ENCODE results near the gene PLPPR2.
"Not testable (repeated sequence)": the region's sequence is repeated elsewhere in the genome, so short reads cannot be mapped to it uniquely, and the experiment has no call there.

PLPPR2 gene

DNA sequence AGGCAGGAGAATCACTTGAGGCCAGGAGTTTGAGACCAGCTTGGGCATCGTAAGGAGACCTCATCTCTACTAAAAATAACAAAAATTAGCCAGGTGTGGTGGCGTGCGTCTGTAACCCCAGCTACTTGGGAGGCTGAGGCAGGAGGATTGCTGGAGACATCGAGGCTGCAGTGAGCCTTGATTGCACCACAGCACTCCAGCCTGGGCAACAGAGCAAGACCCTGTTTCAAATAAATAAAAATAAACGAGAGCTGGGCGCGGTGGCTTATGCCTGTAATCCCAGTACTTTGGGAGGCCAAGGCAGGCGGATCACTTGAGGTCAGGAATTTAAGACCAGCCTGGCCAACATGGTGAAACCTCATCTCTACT lies 15.1 kb upstream of the PLPPR2 start:
- Histone ChIP-seq H3K27ac (ENCODE audit: low read length) (peak overlapping the region; percentile 58), H3K4me3 (ENCODE audit: low read length in 2 of 2) (peak overlapping the region; percentile 35 to 80), H3K4me1 (ENCODE audit: control insufficient read depth, insufficient read depth, low read length) (peaks cover 27% of the 10 kb centered on the region)

DNA sequence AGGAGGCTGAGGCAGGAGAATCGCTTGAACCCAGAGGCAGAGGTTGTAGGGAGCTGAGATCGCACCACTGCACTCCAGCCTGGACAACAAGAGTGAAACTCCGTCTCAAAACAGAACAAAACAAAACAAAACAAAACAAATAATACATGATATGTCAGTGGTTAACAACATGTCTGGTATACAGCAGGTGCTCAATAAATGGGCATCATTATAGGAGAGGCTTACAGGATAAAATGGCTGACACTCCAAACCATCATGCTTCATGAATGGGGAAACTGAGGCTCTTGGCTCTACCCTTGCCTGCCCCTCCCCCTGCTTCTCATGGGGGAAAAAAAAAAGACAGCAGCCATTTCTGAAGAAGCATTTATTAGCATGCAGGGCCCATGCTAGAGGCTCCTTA lies 12.8 kb upstream of the PLPPR2 start:
- Histone ChIP-seq H3K9me3 (ENCODE audit: control insufficient read depth in 2 of 2, low read length in 2 of 2) (no peaks in the 10 kb centered on the region), H3K27me3 (ENCODE audit: control insufficient read depth in 1 of 2, insufficient read depth in 2 of 2, low read length in 2 of 2) (no peaks in the 10 kb centered on the region), H3K4me1 (ENCODE audit: control insufficient read depth, insufficient read depth, low read length) (peaks cover 44% of the 10 kb centered on the region), H3K36me3 (ENCODE audit: control insufficient read depth in 2 of 2, insufficient read depth in 2 of 2, low read length in 2 of 2) (peaks cover 0 to 12% of the 10 kb centered on the region in 2 donors), H3K27ac (ENCODE audit: low read length) (no peak overlapping the region), H3K9ac (ENCODE audit: low read length in 2 of 2) (no peak overlapping the region), H3K4me3 (ENCODE audit: low read length in 2 of 2) (no peak overlapping the region)

More for the DNA sequence above, 15.1 kb upstream of the PLPPR2 start:
- Histone ChIP-seq H3K36me3 (ENCODE audit: control insufficient read depth in 2 of 2, insufficient read depth in 2 of 2, low read length in 2 of 2) (peaks cover 9 to 26% of the 10 kb centered on the region in 2 donors), H3K9ac (ENCODE audit: low read length in 2 of 2) (peak overlapping the region in 1 of 2 donors; percentile 72)
- H3K27me3 ChIP-seq (ENCODE audit: control insufficient read depth in 1 of 2, insufficient read depth in 2 of 2, low read length in 2 of 2); H3K9me3 ChIP-seq (ENCODE audit: control insufficient read depth in 2 of 2, low read length in 2 of 2): not testable (repeated sequence)

- peaks cover 2 to 12% of the 10 kb centered on the region in 2 donors for H3K36me3 ChIP-seq (ENCODE audit: control insufficient read depth in 2 of 2, insufficient read depth in 2 of 2, low read length in 2 of 2)
- peaks cover 30% of the 10 kb centered on the region for H3K4me1 ChIP-seq (ENCODE audit: control insufficient read depth, insufficient read depth, low read length)
- peak overlapping the region; percentile 87 for H3K27ac ChIP-seq (ENCODE audit: low read length)
- no peaks in the 10 kb centered on the region for H3K27me3 ChIP-seq (ENCODE audit: control insufficient read depth in 1 of 2, insufficient read depth in 2 of 2, low read length in 2 of 2)
- peaks cover 0 to 7% of the 10 kb centered on the region in 2 donors for H3K9me3 ChIP-seq (ENCODE audit: control insufficient read depth in 2 of 2, low read length in 2 of 2)
- peak overlapping the region; percentile 91 to 93 for H3K9ac ChIP-seq (ENCODE audit: low read length in 2 of 2)
- H3K4me3 ChIP-seq (ENCODE audit: low read length in 2 of 2): peak overlapping the region; percentile 87 to 93
These were observed 10.0 kb upstream of the PLPPR2 start for GRCh38 chr19:11345122-11345803.

- Histone ChIP-seq H3K9ac (ENCODE audit: low read length in 2 of 2) (peak within 1 kb of the TSS; percentile 91 to 93), H3K36me3 (ENCODE audit: control insufficient read depth in 2 of 2, insufficient read depth in 2 of 2, low read length in 2 of 2) (peaks cover 2 to 13% of the 10 kb centered on the region in 2 donors), H3K4me3 (ENCODE audit: low read length in 2 of 2) (peak within 1 kb of the TSS; percentile 87 to 93), H3K4me1 (ENCODE audit: control insufficient read depth, insufficient read depth, low read length) (peaks cover 30% of the 10 kb centered on the region), H3K9me3 (ENCODE audit: control insufficient read depth in 2 of 2, low read length in 2 of 2) (peaks cover 0 to 7% of the 10 kb centered on the region in 2 donors), H3K27ac (ENCODE audit: low read length) (peak within 1 kb of the TSS; percentile 87), H3K27me3 (ENCODE audit: control insufficient read depth in 1 of 2, insufficient read depth in 2 of 2, low read length in 2 of 2) (no peaks in the 10 kb centered on the region)
These were observed 8.9 kb upstream of the PLPPR2 start, which contains the start of the genes CCDC159 and TMEM205 for GRCh38 chr19:11346104-11346940. CCDC159 (plus strand) TSS chr19:11346519; CDS start chr19:11346607, 88 bp downstream. TMEM205 (minus strand) TSS chr19:11346268; CDS start chr19:11345619, 649 bp downstream.

DNA sequence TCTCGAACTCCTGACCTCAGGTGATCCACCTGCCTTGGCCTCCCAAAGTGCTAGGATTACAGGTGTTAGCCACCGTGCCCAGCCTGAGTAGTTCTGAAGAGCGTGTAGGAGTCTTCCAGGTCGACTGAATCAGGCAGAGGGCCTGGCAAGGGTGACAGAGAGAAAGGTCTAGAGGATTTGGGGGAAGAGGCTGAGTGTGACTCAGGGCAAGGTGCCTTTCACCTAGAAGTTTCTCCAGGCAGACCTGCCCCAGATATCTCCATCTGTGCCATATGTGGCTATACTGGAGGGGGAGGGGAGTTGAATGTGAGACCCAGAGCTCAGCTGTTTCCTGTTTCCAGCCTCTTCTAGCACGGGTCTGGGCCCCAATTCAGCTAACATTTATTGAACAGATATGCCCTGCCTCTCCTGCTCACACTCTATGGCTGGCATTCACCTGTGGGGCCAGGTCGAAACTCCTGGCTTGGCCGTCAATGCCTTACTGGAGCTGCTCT lies 7.6 kb upstream of the PLPPR2 start:
- Histone ChIP-seq H3K27ac (ENCODE audit: low read length) (no peak overlapping the region), H3K9me3 (ENCODE audit: control insufficient read depth in 2 of 2, low read length in 2 of 2) (peaks cover 0 to 7% of the 10 kb centered on the region in 2 donors), H3K4me1 (ENCODE audit: control insufficient read depth, insufficient read depth, low read length) (peaks cover 30% of the 10 kb centered on the region), H3K9ac (ENCODE audit: low read length in 2 of 2) (no peak overlapping the region), H3K36me3 (ENCODE audit: control insufficient read depth in 2 of 2, insufficient read depth in 2 of 2, low read length in 2 of 2) (peaks cover 2 to 5% of the 10 kb centered on the region in 2 donors), H3K4me3 (ENCODE audit: low read length in 2 of 2) (no peak overlapping the region), H3K27me3 (ENCODE audit: control insufficient read depth in 1 of 2, insufficient read depth in 2 of 2, low read length in 2 of 2) (no peaks in the 10 kb centered on the region)

DNA sequence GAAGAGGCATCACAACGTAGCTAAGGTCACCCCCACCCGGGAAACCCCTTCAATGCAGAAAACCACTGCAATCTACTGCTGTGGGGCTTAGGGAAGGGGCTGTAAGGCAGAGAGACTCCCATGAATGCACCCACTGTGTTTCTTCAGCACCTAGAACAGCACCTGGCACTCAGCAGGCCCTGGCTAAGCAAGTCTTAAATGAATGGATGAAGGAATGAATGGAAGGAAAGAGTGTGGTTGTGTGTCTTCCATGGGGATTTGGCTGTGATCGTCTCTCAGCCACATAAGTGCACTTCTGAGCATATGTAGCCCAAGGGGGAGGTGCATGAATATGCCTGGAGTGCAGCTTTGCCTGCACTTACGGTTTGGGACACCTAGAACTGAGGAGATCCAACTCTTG lies 6.1 kb upstream of the PLPPR2 start:
- Histone ChIP-seq H3K36me3 (ENCODE audit: control insufficient read depth in 2 of 2, insufficient read depth in 2 of 2, low read length in 2 of 2) (peaks cover 2% of the 10 kb centered on the region in 2 donors), H3K27ac (ENCODE audit: low read length) (no peak overlapping the region), H3K4me3 (ENCODE audit: low read length in 2 of 2) (no peak overlapping the region), H3K9me3 (ENCODE audit: control insufficient read depth in 2 of 2, low read length in 2 of 2) (peaks cover 0 to 7% of the 10 kb centered on the region in 2 donors), H3K9ac (ENCODE audit: low read length in 2 of 2) (no peak overlapping the region), H3K4me1 (ENCODE audit: control insufficient read depth, insufficient read depth, low read length) (peaks cover 25% of the 10 kb centered on the region), H3K27me3 (ENCODE audit: control insufficient read depth in 1 of 2, insufficient read depth in 2 of 2, low read length in 2 of 2) (no peaks in the 10 kb centered on the region)

DNA sequence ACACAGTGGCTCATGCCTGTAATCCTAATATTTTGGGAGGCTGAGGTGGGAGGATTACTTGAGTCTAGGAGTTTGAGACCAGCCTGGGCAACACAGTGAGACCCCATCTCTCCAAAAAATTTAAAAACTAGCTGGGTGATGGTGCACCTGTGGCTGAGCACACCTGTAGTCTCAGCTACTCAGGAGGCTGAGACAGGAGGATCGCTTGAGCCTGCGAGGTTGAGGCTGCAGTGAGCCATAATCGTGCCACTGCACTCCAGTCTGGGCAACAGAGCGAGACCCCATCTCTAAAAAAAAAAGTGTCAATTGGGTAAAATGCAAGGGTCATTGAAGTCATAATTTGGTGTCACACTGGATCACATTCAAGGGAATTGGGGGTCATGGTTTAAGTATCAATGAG lies 1.1 kb upstream of the PLPPR2 start:
- H3K4me1 ChIP-seq (ENCODE audit: control insufficient read depth, insufficient read depth, low read length): peaks cover 13% of the 10 kb centered on the region
- H3K27ac ChIP-seq (ENCODE audit: low read length); H3K27me3 ChIP-seq (ENCODE audit: control insufficient read depth in 1 of 2, insufficient read depth in 2 of 2, low read length in 2 of 2); H3K4me3 ChIP-seq (ENCODE audit: low read length in 2 of 2); H3K9me3 ChIP-seq (ENCODE audit: control insufficient read depth in 2 of 2, low read length in 2 of 2); H3K36me3 ChIP-seq (ENCODE audit: control insufficient read depth in 2 of 2, insufficient read depth in 2 of 2, low read length in 2 of 2); H3K9ac ChIP-seq (ENCODE audit: low read length in 2 of 2): not testable (repeated sequence)

GRCh38 chr19:11356074-11356397 lies 804 bp downstream of the PLPPR2 start:
- Histone ChIP-seq H3K27ac (ENCODE audit: low read length) (peak overlapping the region; percentile 62), H3K36me3 (ENCODE audit: control insufficient read depth in 2 of 2, insufficient read depth in 2 of 2, low read length in 2 of 2) (peaks cover 7 to 15% of the 10 kb centered on the region in 2 donors), H3K4me1 (ENCODE audit: control insufficient read depth, insufficient read depth, low read length) (peaks cover 13% of the 10 kb centered on the region), H3K4me3 (ENCODE audit: low read length in 2 of 2) (peak overlapping the region; percentile 81 to 88), H3K9me3 (ENCODE audit: control insufficient read depth in 2 of 2, low read length in 2 of 2) (no peaks in the 10 kb centered on the region), H3K27me3 (ENCODE audit: control insufficient read depth in 1 of 2, insufficient read depth in 2 of 2, low read length in 2 of 2) (no peaks in the 10 kb centered on the region), H3K9ac (ENCODE audit: low read length in 2 of 2) (peak overlapping the region; percentile 66 to 80)

GRCh38 chr19:11356676-11357550 lies 1.7 kb downstream of the PLPPR2 start:
- Histone ChIP-seq H3K9ac (ENCODE audit: low read length in 2 of 2) (no peak overlapping the region), H3K27me3 (ENCODE audit: control insufficient read depth in 1 of 2, insufficient read depth in 2 of 2, low read length in 2 of 2) (no peaks in the 10 kb centered on the region), H3K9me3 (ENCODE audit: control insufficient read depth in 2 of 2, low read length in 2 of 2) (no peaks in the 10 kb centered on the region), H3K36me3 (ENCODE audit: control insufficient read depth in 2 of 2, insufficient read depth in 2 of 2, low read length in 2 of 2) (peaks cover 7 to 20% of the 10 kb centered on the region in 2 donors), H3K27ac (ENCODE audit: low read length) (no peak overlapping the region), H3K4me1 (ENCODE audit: control insufficient read depth, insufficient read depth, low read length) (peaks cover 13% of the 10 kb centered on the region), H3K4me3 (ENCODE audit: low read length in 2 of 2) (peak overlapping the region in 1 of 2 donors; percentile 88)

DNA sequence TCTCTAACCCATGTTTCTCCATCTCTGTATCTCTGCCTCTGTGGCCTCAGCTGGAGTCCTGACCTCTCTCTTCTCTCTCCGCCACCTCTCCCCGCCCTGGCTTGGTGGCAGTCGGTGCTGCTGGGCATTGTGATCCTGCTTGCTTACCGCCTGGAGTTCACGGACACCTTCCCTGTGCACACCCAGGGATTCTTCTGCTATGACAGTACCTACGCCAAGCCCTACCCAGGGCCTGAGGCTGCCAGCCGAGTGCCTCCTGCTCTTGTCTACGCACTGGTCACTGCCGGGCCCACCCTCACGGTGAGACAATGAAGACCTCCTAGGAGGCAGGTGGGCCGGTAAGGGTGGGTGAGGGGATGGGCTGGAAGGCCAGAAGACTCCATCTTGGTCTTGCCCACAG lies 4.2 kb downstream of the PLPPR2 start:
- no peak overlapping the region for H3K27ac ChIP-seq (ENCODE audit: low read length)
- peaks cover 17 to 32% of the 10 kb centered on the region in 2 donors for H3K36me3 ChIP-seq (ENCODE audit: control insufficient read depth in 2 of 2, insufficient read depth in 2 of 2, low read length in 2 of 2)
- no peak overlapping the region for H3K4me3 ChIP-seq (ENCODE audit: low read length in 2 of 2)
- no peak overlapping the region for H3K9ac ChIP-seq (ENCODE audit: low read length in 2 of 2)
- H3K27me3 ChIP-seq (ENCODE audit: control insufficient read depth in 1 of 2, insufficient read depth in 2 of 2, low read length in 2 of 2): no peaks in the 10 kb centered on the region
- no peaks in the 10 kb centered on the region for H3K9me3 ChIP-seq (ENCODE audit: control insufficient read depth in 2 of 2, low read length in 2 of 2)
- H3K4me1 ChIP-seq (ENCODE audit: control insufficient read depth, insufficient read depth, low read length): peaks cover 13% of the 10 kb centered on the region
